Neuron (in vitro differentiated cells): ENCODE results near the gene GSC2.

Experiments
- H2AFZ ChIP-seq: one replicate; pipeline ENCODE4 v1.6.1; 2013; ENCODE audit warnings: low read depth, mild to moderate bottlenecking, inconsistent platforms, low read length, moderate library complexity
- H3K27me3 ChIP-seq: one replicate; pipeline ENCODE4 v1.6.1; 2013; ENCODE audit warnings: low read length; ENCODE audit not compliant: insufficient read depth
- H3K36me3 ChIP-seq: one replicate; pipeline ENCODE4 v1.6.1; 2013; ENCODE audit warnings: low read length; ENCODE audit not compliant: insufficient read depth
- H3K4me1 ChIP-seq: one replicate; pipeline ENCODE4 v1.6.1; 2013; ENCODE audit warnings: low read length; ENCODE audit not compliant: insufficient read depth
- H3K4me3 ChIP-seq: 2 replicates; pipeline ENCODE4 v1.5.1; 2013; ENCODE audit warnings: mild to moderate bottlenecking, low read length, moderate library complexity
- H3K9me3 ChIP-seq: one replicate; pipeline ENCODE4 v1.6.1; 2013; ENCODE audit warnings: low read length

Gene GSC2

GRCh38 chr22:19130959-19131684 lies 19.0 kb downstream of the GSC2 start, which contains the start of gene TSSK2:
Gene TSSK2, plus strand, starts transcription at chr22:19131308. Its CDS starts 92 bp downstream, at chr22:19131400.
- H3K4me1 ChIP-seq: no peaks in the 10 kb centered on the region
- no peak within 1 kb of the TSS for H3K4me3 ChIP-seq

GRCh38 chr22:19129871-19130270 lies 20.2 kb downstream of the GSC2 start:
- no peaks in the 10 kb centered on the region for H3K27me3 ChIP-seq
- no peaks in the 10 kb centered on the region for H3K9me3 ChIP-seq
- no peak overlapping the region for H2AFZ ChIP-seq
- no peaks in the 10 kb centered on the region for H3K4me1 ChIP-seq
- H3K4me3 ChIP-seq: no peak overlapping the region
- peaks cover 32% of the 10 kb centered on the region for H3K36me3 ChIP-seq

More at GRCh38 chr22:19130959-19131684, 19.0 kb downstream of the GSC2 start, which contains the start of gene TSSK2:
- Histone ChIP-seq H3K36me3 (peaks cover 40% of the 10 kb centered on the region), H2AFZ (no peak within 1 kb of the TSS), H3K9me3 (no peaks in the 10 kb centered on the region), H3K27me3 (no peaks in the 10 kb centered on the region)

DNA sequence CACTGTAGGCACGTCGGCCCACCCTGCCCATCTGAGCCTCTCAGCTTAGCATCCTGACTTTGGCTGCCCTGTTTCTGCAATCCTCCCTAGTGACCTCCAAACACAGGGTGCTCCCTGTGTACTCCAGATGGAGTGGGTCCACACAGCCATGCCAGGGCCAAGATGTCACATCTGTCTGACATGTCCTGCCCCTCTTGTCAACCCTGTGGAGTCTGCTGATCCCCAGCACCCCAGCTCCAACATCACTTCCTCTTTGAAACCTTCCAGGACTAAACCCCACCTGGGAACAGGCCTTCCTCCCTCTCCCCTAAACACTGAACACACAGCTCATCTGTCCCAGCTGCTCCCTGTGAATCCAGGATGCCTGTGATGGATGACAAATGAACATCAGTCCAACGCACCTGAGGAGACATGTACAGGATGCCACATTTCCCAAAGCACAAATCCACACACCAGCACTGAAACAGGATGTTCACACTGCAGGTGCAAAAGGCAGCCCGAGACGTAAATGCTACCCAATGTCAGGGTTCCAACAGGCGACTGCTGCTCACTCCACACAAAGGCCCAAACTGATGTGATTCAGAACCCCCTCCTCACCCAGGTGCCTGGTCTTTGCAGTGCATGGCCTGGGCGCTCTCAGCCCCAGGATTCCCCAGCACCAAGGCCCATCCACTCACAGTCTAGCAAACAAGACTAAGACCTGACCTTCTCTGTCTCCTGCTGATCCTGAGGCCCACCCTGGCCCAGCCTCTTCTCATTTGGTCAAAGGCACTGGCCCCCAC lies 21.0 kb downstream of the GSC2 start:
- H3K27me3 ChIP-seq: no peaks in the 10 kb centered on the region

GRCh38 chr22:19128009-19128401 lies 22.1 kb downstream of the GSC2 start:
- H3K36me3 ChIP-seq: peaks cover 14% of the 10 kb centered on the region
- H3K9me3 ChIP-seq: no peaks in the 10 kb centered on the region
- H3K4me3 ChIP-seq: no peak overlapping the region
- no peak overlapping the region for H2AFZ ChIP-seq
- no peaks in the 10 kb centered on the region for H3K27me3 ChIP-seq
- peaks cover 4% of the 10 kb centered on the region for H3K4me1 ChIP-seq

More for the DNA sequence above, 21.0 kb downstream of the GSC2 start:
- H2AFZ ChIP-seq: no peak overlapping the region
- no peaks in the 10 kb centered on the region for H3K4me1 ChIP-seq
- no peak overlapping the region for H3K4me3 ChIP-seq
- peaks cover 25% of the 10 kb centered on the region for H3K36me3 ChIP-seq
- no peaks in the 10 kb centered on the region for H3K9me3 ChIP-seq

DNA sequence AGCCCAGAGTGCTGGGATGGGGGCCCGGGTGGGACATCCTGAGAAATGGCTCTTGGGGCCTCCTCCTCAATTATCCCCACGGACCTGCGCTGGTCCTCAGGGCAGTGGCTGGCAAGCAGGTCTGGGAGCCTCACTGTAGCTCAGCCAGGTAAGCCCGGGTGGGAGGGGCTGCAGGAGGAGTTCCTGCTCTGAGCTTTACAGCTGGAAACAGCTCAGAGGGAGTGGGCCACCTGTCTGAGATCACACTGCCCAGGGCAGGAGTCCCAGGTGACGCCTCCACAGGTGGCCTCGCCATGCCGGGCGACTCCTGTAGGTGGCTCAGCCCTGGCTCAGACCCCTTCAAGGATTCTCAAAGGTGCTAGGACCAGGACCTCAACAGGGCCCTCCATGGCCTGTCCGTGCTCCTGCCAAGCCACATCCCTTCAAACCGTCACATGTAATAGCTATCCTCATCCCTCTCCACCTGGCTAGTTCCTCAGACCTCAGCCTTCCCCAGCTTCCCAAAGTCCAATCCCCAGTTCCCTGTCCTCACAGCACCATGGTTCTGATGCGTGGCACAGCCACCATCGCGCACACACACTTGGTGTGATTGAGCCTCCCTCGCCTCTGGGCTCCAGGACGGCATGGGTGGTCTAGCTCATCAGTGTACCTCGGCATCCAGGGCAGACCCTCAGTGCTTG lies 22.6 kb downstream of the GSC2 start:
- Histone ChIP-seq H3K4me3 (no peak overlapping the region), H3K27me3 (no peaks in the 10 kb centered on the region), H2AFZ (no peak overlapping the region), H3K4me1 (peaks cover 6% of the 10 kb centered on the region), H3K36me3 (peaks cover 9% of the 10 kb centered on the region), H3K9me3 (no peaks in the 10 kb centered on the region)

DNA sequence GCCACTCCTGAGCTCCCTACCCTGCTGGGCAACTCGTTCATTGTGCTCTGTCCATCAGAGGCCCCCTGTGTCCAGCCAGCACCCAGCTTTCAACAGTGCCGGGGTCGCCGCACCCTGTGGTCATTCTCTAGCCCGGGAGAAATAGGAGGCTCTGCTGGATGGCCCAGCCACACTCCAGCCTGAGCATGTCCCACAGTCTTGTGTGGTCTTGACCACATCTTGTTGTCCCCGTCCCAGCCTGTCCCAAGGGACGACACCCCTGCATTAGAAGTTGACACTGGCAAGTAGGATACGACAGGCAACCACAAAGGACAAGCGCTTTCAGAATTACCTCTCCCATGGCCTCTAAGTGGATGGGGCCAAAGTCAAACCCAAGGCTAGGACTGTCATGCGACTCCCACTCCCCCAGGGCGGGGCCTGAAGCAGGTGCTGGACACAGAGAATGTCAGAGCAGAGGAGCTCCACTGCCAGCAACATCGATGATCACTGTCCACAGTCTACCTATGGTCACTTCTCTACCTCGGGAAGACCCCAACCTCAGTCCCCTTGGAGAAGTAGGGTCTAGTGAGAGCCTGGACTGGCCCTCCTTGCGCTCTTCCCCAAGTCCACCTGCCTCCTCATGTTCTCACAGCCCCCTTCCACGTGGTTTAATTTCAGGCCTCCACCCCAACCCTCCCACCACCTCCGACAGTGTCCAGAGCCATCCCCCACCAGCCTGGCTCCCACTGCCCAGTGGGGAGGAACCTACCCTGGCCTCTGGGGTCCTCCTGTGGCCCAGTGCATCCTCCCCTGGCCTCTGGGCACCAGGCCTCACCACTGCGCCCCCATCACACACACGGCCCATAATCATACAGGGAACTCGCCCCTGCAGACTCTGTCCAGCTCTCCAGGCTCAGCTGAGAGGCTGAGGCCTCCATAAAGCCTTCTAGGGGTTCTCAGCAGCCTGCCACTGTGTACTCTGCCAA lies 23.5 kb downstream of the GSC2 start:
- H3K36me3 ChIP-seq: peaks cover 2% of the 10 kb centered on the region
- no peak overlapping the region for H2AFZ ChIP-seq
- no peaks in the 10 kb centered on the region for H3K27me3 ChIP-seq
- peaks cover 6% of the 10 kb centered on the region for H3K4me1 ChIP-seq
- no peaks in the 10 kb centered on the region for H3K9me3 ChIP-seq
- no peak overlapping the region for H3K4me3 ChIP-seq

DNA sequence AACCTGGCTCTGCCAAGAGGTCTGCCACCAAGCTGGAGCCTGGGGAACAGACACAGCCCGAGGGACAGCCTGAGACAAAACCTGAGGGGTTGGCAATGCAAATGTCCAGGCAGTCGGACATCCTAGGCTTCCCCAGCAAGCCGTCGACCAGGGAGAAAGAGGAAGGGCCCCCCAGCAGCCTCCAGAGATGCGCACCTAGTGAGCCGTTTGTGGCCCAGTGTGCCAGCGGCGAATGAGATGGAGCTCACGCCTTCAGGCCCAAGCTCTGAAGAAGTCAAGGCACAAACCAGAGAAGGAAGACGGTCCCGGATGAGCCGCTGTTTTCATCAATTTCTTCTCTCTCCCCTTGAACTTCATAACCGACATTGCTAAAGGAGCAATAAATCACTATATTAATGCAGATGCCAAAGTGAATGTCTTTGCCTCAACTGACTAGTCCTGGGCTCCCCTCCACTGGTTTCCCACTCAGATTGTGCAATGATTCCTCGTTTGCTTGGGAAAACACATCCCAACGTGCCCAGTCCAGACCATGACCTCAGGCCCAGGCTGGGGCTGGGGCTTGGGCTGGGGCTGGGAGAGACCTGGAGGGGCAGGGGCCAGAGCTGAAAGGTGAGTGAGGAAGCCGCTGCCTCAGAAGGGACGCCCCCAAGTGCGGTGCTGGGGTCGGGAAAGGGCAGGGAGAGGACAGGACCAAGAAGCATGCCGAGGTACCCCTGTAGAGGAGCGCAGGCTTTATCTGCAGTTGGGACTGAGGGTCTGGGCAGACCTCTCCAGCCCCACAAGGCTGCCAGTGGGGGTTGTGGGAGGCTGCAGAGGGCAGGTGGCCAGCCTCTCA lies 24.4 kb downstream of the GSC2 start:
- Histone ChIP-seq H3K36me3 (no peaks in the 10 kb centered on the region), H3K9me3 (no peaks in the 10 kb centered on the region), H3K27me3 (no peaks in the 10 kb centered on the region), H3K4me1 (peaks cover 13% of the 10 kb centered on the region), H2AFZ (no peak overlapping the region), H3K4me3 (no peak overlapping the region)

- H3K9me3 ChIP-seq: no peaks in the 10 kb centered on the region
- H3K4me3 ChIP-seq: no peak overlapping the region
- H2AFZ ChIP-seq: no peak overlapping the region
- H3K36me3 ChIP-seq: no peaks in the 10 kb centered on the region
- H3K27me3 ChIP-seq: no peaks in the 10 kb centered on the region
- H3K4me1 ChIP-seq: peaks cover 20% of the 10 kb centered on the region
Observed at GRCh38 chr22:19125011-19125410, 25.1 kb downstream of the GSC2 start.

DNA sequence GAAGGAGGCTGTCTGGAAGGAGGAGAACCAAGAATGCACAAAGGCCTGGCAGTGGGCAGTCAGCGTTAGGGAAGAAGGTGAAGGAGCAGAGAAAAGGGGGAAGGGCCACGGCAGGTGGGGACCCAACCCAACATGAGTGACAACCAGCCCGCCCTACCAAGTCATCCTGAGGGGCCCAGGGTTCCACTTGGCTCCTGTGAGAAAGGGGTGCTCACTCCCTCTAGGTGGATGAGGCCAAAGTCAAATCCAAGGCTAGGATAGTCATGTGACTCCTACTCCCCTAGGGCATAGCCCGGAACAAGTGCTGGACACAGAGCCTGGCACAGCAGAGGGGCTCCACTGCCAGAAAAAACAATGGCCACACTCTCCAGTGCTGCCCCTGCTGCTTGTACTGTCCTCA lies 25.7 kb downstream of the GSC2 start:
- Histone ChIP-seq H3K27me3 (no peaks in the 10 kb centered on the region), H2AFZ (no peak overlapping the region), H3K4me3 (no peak overlapping the region)

GRCh38 chr22:19123936-19124335 lies 26.2 kb downstream of the GSC2 start:
- H3K4me3 ChIP-seq: no peak overlapping the region
- no peaks in the 10 kb centered on the region for H3K27me3 ChIP-seq
- H2AFZ ChIP-seq: no peak overlapping the region
- H3K36me3 ChIP-seq: no peaks in the 10 kb centered on the region
- peaks cover 22% of the 10 kb centered on the region for H3K4me1 ChIP-seq
- no peaks in the 10 kb centered on the region for H3K9me3 ChIP-seq

More for the DNA sequence above, 25.7 kb downstream of the GSC2 start:
- Histone ChIP-seq H3K9me3 (no peaks in the 10 kb centered on the region), H3K4me1 (peaks cover 22% of the 10 kb centered on the region), H3K36me3 (no peaks in the 10 kb centered on the region)

DNA sequence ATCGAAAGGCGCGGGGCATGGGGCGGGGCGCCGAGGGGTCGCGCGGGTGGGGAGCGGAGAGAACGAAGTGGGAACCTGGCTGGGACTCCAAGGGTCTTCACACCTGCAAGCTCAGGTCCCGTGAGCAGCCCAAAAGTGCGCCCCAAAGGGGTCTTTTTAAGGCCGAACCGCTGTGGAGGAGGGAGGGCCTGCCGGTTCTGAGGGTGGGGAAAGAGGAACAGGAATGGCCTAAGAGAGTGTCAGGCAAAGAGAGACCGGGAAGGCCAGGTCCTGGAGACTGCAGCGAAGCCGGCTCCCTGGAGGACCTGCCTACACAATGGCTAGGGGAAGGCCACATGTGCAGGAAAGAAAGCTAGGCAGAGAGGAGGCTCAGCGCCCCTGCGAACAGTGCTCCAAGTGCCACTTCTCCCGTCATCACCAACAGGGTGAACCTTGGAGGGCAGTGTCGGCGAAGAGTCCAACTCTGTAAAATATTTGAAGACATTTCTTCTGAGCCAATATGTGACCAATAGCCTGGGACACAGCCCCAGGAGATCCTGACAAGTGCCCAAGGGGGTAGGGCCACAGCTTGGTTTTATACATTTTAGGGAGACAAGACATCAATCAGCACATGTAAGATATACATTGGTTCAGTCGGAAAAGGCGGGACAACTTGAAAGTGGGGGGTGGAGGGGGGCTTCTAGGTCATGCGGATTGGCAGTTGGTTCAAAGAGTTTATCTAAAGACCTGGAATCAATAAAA lies 27.2 kb downstream of the GSC2 start:
- Histone ChIP-seq H3K27me3 (no peaks in the 10 kb centered on the region), H2AFZ (peak overlapping the region; percentile 78), H3K9me3 (no peaks in the 10 kb centered on the region), H3K36me3 (peaks cover 5% of the 10 kb centered on the region), H3K4me3 (peak overlapping the region; percentile 72), H3K4me1 (peaks cover 22% of the 10 kb centered on the region)
